Measurements from ENCODE around the gene CATSPER4. TPM values are rescaled to one million over a fixed set of nuclear protein-coding genes. Genes with fewer than 3 reads are reported as not detected.

CATSPER4 gene
- total RNA-seq, 4 donors from 2014 or later = not detected

DNA sequence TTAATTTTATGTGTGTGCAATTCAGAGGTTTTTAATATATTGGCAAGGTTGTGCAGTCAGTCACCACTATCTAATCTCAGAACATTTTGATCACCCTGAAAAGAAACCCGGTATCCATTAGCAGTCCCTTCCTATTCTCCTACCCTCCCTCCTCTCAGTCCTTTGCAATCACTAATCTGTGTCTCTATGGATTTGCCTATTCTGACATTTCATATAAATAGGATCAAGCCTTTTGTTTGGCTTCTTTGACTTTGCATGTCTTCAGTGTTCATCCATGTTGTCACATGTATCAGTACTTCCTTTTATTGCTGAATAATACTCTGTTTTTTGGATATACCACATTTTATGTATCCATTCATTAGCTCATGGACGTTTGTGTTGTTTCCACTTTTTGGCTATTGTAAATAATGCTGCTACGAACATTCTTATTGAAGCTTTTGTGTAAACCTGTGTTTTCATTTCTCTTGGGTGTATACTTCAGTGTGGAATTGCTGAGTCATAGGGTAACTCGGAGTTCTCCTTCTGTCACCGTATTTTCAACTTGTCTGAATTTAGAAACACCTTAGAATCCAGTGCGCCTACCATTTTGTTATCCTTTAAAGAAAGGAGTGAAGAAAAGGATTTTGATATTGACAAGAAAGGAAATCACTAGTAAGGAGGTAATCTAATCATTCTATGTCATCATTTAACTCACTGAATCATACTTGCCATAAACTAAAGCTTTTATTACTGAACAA lies 47.0 kb downstream of the CATSPER4 start:
- TF ChIP-seq POLR2A (IDR thresholded peaks at IDR 0.05) (no peak), POLR2AphosphoS5 (IDR thresholded peaks at IDR 0.05) (no peak), EP300 (IDR thresholded peaks at IDR 0.05) (no peak)
- TF ChIP-seq, protein P1, sequence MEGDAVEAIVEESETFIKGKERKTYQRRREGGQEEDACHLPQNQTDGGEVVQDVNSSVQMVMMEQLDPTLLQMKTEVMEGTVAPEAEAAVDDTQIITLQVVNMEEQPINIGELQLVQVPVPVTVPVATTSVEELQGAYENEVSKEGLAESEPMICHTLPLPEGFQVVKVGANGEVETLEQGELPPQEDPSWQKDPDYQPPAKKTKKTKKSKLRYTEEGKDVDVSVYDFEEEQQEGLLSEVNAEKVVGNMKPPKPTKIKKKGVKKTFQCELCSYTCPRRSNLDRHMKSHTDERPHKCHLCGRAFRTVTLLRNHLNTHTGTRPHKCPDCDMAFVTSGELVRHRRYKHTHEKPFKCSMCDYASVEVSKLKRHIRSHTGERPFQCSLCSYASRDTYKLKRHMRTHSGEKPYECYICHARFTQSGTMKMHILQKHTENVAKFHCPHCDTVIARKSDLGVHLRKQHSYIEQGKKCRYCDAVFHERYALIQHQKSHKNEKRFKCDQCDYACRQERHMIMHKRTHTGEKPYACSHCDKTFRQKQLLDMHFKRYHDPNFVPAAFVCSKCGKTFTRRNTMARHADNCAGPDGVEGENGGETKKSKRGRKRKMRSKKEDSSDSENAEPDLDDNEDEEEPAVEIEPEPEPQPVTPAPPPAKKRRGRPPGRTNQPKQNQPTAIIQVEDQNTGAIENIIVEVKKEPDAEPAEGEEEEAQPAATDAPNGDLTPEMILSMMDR (IDR thresholded peaks at IDR 0.05) = no peak
- Histone ChIP-seq H3K27me3 (no peaks in the 10 kb centered on the region), H3K4me1 (peaks cover 26% of the 10 kb centered on the region), H3K36me3 (no peaks in the 10 kb centered on the region), H3K9me3 (no peaks in the 10 kb centered on the region), H3K4me3 (no peak overlapping the region), H3K27ac (no peak overlapping the region)
- whole genome bisulfite sequencing = 57% methylated on average over 6 of the region's 6 CpGs
- DNase-seq (ENCODE audit: low spot score in 2 of 2) = no peak

DNA sequence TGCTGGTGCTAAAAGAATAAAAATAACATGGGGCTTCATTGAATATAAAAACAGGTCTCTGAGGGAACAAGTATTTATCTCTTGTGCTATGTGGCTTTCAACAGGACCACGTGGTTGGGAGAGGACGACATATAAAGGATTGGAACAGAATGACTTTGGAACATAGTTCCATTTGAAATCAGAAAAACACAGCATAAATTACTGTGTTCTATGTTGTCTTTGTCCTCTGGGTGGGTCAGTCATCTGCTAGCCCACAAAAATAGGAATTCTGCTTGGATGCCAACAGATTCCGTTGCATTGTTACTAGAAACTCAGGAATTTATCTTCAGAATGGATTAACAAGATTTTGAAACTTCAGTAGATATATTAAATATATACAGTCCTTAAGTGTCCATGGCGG lies 49.5 kb downstream of the CATSPER4 start:
- Histone ChIP-seq H3K36me3 (peaks cover 8% of the 10 kb centered on the region), H3K4me3 (no peak overlapping the region), H3K9me3 (no peaks in the 10 kb centered on the region), H3K4me1 (peaks cover 19% of the 10 kb centered on the region), H3K27me3 (no peaks in the 10 kb centered on the region), H3K27ac (no peak overlapping the region)
- TF ChIP-seq, protein P1 (IDR thresholded peaks at IDR 0.05) = no peak
- TF ChIP-seq POLR2AphosphoS5 (IDR thresholded peaks at IDR 0.05) = no peak
- TF ChIP-seq EP300 (IDR thresholded peaks at IDR 0.05) = no peak
- no peak for TF ChIP-seq POLR2A (IDR thresholded peaks at IDR 0.05)
- 84% methylated on average over 4 of the region's 4 CpGs for WGBS
- DNase-seq (ENCODE audit: low spot score in 2 of 2) = no peak

Other genes with a start within 250 kb of the CATSPER4 start
- 10 to 100 TPM; 16.6 to 31.3 (median 20.0) TPM for gene PAFAH2, start 192.5 kb upstream of the CATSPER4 start, total RNA-seq
- 1 to 10 TPM; 1.6 to 9.5 (median 4.2) TPM for gene EXTL1, start 168.8 kb upstream of the CATSPER4 start, total RNA-seq
- gene SLC30A2, start 144.5 kb upstream of the CATSPER4 start, total RNA-seq = 1 to 10 TPM in 2 of 4 donors, under 1 TPM in 2; 0.15 to 2.0 (median 1.1) TPM
- 1 to 10 TPM in 3 of 4 donors, under 1 TPM in 1; 0.42 to 2.4 (median 1.5) TPM for gene TRIM63, start 123.0 kb upstream of the CATSPER4 start, total RNA-seq
- gene PDIK1L, start 78.8 kb upstream of the CATSPER4 start, total RNA-seq = 10 to 100 TPM in 2 of 4 donors, 1 to 10 TPM in 2; 9.1 to 14.1 (median 10.0) TPM
- 1 to 10 TPM; 2.4 to 3.6 (median 2.7) TPM for gene FAM110D, start 31.5 kb upstream of the CATSPER4 start, total RNA-seq
- gene C1orf232, start 21.6 kb upstream of the CATSPER4 start, total RNA-seq = not detected
- gene ZNF593, start 20.7 kb upstream of the CATSPER4 start, total RNA-seq = 10 to 100 TPM; 15.3 to 53.4 (median 28.3) TPM
- gene ZNF593OS, start 18.8 kb upstream of the CATSPER4 start, total RNA-seq = not detected
- gene CNKSR1, start 13.1 kb upstream of the CATSPER4 start, total RNA-seq = 10 to 100 TPM; 45.6 to 91.2 (median 53.7) TPM
- gene CEP85, start 43.6 kb downstream of the CATSPER4 start, total RNA-seq = 10 to 100 TPM; 18.2 to 27.8 (median 18.7) TPM
- 100 to 1,000 TPM in 1 of 4 donors, 10 to 100 TPM in 3; 53.5 to 104 (median 92.8) TPM for gene SH3BGRL3, start 89.5 kb downstream of the CATSPER4 start, total RNA-seq
- 10 to 100 TPM in 2 of 4 donors, 1 to 10 TPM in 2; 3.2 to 19.1 (median 9.1) TPM for gene UBXN11, start 116.0 kb downstream of the CATSPER4 start, total RNA-seq
- 10 to 100 TPM in 1 of 4 donors, 1 to 10 TPM in 3; 2.3 to 11.4 (median 9.9) TPM for gene CD52, start 127.4 kb downstream of the CATSPER4 start, total RNA-seq
- gene CRYBG2, start 163.5 kb downstream of the CATSPER4 start, total RNA-seq = 10 to 100 TPM; 47.8 to 96.9 (median 62.8) TPM
- gene ZNF683, start 182.1 kb downstream of the CATSPER4 start, total RNA-seq = not detected
- not detected for gene LIN28A, start 220.2 kb downstream of the CATSPER4 start, total RNA-seq
- gene DHDDS, start 241.7 kb downstream of the CATSPER4 start, total RNA-seq = 10 to 100 TPM; 35.6 to 55.8 (median 45.3) TPM